Esophagus (tissue), 2 donors: ENCODE data around the gene ABCC12. TPM values are rescaled to one million over a fixed set of nuclear protein-coding genes. Genes with fewer than 3 reads are reported as not detected.
"Not testable (repeated sequence)": the region's sequence is repeated elsewhere in the genome, so short reads cannot be mapped to it uniquely, and the experiment has no call there.

Source experiments
- H3K27ac ChIP-seq, 2 donors: one replicate each; pipeline ENCODE4 v1.5.1; 2013; ENCODE audit warnings: low read depth in 2 of 2, mild to moderate bottlenecking in 2 of 2, inconsistent platforms in 1 of 2, low read length in 1 of 2, moderate library complexity in 1 of 2
- H3K27me3 ChIP-seq, 2 donors: one replicate each; pipeline ENCODE4 v1.6.1; 2013; ENCODE audit warnings: low read length in 2 of 2, control low read depth in 1 of 2, mild to moderate bottlenecking in 1 of 2; ENCODE audit not compliant: insufficient read depth in 2 of 2, control insufficient read depth in 1 of 2
- H3K36me3 ChIP-seq, 2 donors: one replicate each; pipeline ENCODE4 v1.6.1; 2013; ENCODE audit warnings: low read length in 1 of 2; ENCODE audit not compliant: control insufficient read depth in 2 of 2, insufficient read depth in 2 of 2
- H3K4me1 ChIP-seq, 2 donors: one replicate each; pipeline ENCODE4 v1.6.1; 2013; ENCODE audit warnings: low read length in 1 of 2; ENCODE audit not compliant: control insufficient read depth in 2 of 2, insufficient read depth in 2 of 2
- H3K4me3 ChIP-seq, 2 donors: one replicate each; pipeline ENCODE4 v1.5.1; 2013; ENCODE audit warnings: low read length in 2 of 2, mild to moderate bottlenecking in 2 of 2, low read depth in 1 of 2, moderate library complexity in 1 of 2
- H3K9me3 ChIP-seq, 2 donors: one replicate each; pipeline ENCODE4 v1.6.1; 2013; ENCODE audit warnings: mild to moderate bottlenecking in 2 of 2, low read depth in 1 of 2, low read length in 1 of 2, moderate library complexity in 1 of 2; ENCODE audit not compliant: control insufficient read depth in 2 of 2, insufficient read depth in 1 of 2
- WGBS, 2 donors: extraction: QIAGEN DNeasy Blood & Tissue Kit; methylation state at CpG; one replicate each; pipeline ENCODE4 v1.1.7; 2013; 5-methylcytosine and 5-hydroxymethylcytosine counted together
- polyA plus RNA-seq, 2 donors: library from polyadenylated mRNA; stranded (reverse); fragments of 200-250 nt; gene quantifications; one replicate each; pipeline ENCODE4 v1.2.3, GENCODE V29; 2013
- donor health status: healthy with polysubstance abuse.
- donor health status: Bipolar disorder and iron deficiency.

Gene ABCC12
- polyA plus RNA-seq, 2 donors: not detected

DNA sequence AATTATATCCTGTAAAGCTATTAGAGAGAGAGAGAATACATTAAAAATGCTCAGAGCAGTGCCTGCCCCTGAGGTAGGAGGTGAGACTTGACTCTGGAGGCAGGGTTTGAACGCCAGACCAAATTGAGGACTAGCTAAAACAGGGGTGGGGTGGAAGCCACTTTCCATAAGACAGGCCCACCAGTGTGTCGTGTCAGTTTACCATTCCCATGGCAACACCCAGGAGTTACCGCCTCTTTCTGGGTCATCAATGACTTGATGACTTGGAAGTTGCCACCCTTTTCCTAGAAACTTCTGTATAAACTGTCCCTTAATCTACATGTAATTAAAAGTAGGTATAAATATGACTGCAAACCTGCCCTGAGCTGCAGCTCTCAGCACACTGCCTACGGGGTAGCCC lies 32.0 kb upstream of the ABCC12 start:
- no peaks in the 10 kb centered on the region for H3K36me3 ChIP-seq
- 85 to 86% methylated on average over 4 of the region's 4 CpGs for WGBS, 2 donors
- no peaks in the 10 kb centered on the region for H3K9me3 ChIP-seq
- H3K27ac ChIP-seq: no peak overlapping the region
- no peaks in the 10 kb centered on the region for H3K27me3 ChIP-seq
- no peak overlapping the region for H3K4me3 ChIP-seq
- peaks cover 2 to 4% of the 10 kb centered on the region in 2 donors for H3K4me1 ChIP-seq

DNA sequence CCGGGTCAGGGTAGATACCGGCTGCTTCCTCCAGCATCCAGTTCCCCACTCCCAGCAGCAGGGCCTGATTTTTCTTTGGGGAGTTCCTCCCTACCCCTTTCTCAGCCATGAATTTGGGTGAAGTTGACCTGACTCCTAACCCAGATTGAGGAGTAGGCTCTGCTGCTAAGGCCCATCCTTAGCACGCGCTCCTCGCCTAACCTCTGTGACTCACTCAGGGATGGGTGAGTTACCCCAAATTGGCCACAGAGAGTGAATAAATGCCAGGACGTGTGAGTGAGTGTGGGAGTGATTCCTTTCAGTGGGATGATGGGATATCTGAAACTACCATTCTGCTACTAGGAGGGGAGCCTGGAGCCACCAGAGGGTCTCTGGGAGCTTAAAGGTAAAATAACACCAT lies 28.9 kb upstream of the ABCC12 start:
- Histone ChIP-seq H3K36me3 (no peaks in the 10 kb centered on the region), H3K4me3 (no peak overlapping the region), H3K4me1 (peaks cover 2 to 4% of the 10 kb centered on the region in 2 donors), H3K27me3 (no peaks in the 10 kb centered on the region), H3K9me3 (no peaks in the 10 kb centered on the region), H3K27ac (no peak overlapping the region)
- WGBS, 2 donors: 71 to 76% methylated on average over 6 of the region's 6 CpGs

DNA sequence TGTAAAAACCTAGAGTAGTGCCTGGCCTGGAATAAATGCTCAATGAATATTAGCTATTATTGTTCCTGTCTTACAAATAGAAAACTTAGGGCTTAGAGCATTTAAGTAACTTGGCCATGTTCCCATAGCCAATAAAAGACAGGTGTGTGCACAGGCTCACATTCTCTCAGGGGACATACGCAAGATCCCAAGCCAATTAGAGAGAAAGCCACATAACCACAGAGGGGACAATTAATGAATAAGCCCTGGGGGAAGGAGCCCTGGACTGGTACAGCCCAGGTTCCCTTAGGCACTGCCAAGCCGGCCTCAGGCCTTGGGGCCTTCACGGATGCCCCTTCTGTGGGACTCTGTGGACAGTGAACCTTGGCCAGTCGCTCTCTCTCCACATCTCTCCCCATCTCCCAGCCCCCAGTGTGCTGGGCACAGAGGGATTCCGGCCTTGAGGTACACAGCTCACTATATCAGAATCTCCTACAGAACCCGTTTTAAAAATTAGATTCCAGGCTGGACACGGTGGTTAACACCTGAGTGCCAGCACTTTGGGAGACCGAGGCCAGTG lies 27.3 kb upstream of the ABCC12 start:
- WGBS, 2 donors: 74 to 83% methylated on average over 8 of the region's 8 CpGs

DNA sequence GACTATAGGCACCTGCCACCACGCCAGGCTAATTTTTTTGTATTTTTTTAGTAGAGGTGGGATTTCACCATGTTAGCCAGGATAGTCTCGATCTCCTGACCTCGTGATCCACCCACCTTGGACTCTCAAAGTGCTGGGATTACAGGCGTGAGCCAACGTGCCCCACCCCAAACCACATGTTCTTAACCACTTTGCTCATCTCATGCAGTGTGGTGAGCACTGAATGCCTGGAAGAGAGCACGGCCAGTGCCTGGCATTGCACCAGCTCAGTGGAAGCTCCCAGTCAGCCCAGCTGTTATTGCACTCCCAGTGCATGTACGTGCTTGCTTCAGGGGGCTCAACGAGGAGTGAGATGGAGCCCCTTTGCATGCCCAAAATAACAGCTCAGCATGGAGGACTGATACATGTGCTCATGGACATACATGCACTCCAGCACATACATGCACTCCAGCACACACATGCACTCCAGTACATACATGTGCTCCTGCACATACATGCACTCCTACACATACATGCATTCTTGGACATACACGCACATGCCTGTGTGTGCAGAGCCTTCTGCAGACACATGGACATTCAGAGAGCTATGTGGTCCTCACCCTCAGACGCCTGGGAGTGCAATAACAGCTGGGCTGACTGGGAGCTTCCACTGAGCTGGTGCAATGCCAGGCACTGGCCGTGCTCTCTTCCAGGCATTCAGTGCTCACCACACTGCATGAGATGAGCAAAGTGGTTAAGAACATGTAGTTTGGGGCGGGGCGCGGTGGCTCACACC lies 26.1 kb upstream of the ABCC12 start:
- H3K27ac ChIP-seq, H3K36me3 ChIP-seq, H3K27me3 ChIP-seq, H3K9me3 ChIP-seq, H3K4me1 ChIP-seq, H3K4me3 ChIP-seq: not testable (repeated sequence)
- WGBS, 2 donors: 63 to 66% methylated on average over 14 of the region's 14 CpGs

More for the DNA sequence above, 27.3 kb upstream of the ABCC12 start:
- Histone ChIP-seq H3K4me3 (no peak overlapping the region), H3K27ac (no peak overlapping the region), H3K9me3 (no peaks in the 10 kb centered on the region), H3K36me3 (no peaks in the 10 kb centered on the region), H3K27me3 (no peaks in the 10 kb centered on the region), H3K4me1 (peaks cover 2 to 4% of the 10 kb centered on the region in 2 donors)

DNA sequence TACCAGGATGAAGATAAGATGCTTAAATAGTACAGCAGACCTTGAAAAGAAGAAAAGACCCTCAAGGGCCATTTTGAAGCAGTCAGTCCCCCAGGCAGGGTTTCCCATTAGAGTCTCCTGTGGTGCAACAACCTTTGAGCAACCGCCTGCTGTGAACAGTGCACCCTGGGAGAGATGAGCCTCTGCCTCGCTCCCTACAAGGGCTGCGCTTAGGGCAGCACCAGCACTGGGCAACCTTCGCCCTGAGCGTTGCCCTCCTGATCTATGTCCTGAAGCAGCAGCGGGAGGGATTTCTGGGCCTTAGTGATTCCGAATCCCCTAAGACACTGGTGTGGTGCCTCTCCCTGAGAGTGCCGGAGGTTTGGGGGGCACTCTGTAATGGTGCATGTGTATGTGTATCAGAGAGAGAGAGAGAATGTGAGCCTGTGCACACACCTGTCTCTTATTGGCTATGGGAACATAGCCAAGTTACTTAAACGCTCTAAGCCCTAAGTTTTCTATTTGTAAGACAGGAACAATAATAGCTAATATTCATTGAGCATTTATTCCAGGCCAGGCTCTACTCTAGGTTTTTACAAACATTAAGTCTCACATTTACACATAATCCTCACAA lies 25.2 kb upstream of the ABCC12 start:
- WGBS, 2 donors: 86 to 88% methylated on average over 9 of the region's 9 CpGs
- Histone ChIP-seq H3K4me1 (peaks cover 2 to 4% of the 10 kb centered on the region in 2 donors), H3K27me3 (no peaks in the 10 kb centered on the region), H3K9me3 (no peaks in the 10 kb centered on the region), H3K36me3 (no peaks in the 10 kb centered on the region), H3K4me3 (no peak overlapping the region), H3K27ac (no peak overlapping the region)

DNA sequence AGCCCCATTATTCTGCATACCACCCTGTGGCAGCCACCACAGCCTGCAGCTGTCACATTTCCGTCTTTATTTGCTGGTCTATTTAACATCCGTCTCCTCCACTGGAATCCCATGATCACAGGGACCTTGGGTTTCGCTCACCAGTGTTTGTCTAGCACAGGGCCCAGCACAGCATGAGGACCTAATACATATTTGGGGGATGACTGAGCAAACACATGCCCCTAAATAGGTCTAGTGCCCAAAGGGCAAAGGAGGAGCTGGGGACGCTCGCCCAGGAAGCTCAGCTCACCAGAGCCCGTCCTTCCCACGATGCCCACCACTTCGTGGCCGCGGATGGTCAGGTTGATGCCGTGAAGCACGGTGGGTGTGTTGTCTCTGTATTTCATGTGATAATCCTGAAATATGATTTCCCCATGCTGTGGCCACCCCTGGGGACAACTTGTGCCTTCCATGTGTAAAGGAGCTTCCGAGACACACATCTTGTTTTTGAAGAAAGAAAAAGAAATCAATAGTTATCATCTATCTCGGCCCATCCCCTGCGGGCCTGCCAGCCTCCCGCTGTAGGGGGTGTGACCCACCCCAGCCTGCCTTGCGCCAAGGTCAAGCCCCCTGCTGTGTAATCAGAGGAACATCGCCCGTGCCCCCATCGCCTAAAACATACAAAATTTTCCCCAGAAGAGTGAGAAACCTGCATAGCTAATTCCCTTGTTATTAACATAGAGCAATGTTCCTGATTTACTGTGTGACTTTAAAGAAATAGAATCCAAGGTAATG lies 21.0 kb upstream of the ABCC12 start:
- no peak overlapping the region for H3K4me3 ChIP-seq
- no peaks in the 10 kb centered on the region for H3K9me3 ChIP-seq
- peaks cover 0 to under 1% of the 10 kb centered on the region in 2 donors for H3K4me1 ChIP-seq
- H3K27me3 ChIP-seq: no peaks in the 10 kb centered on the region
- 88 to 90% methylated on average over 20 of the region's 20 CpGs for WGBS, 2 donors
- H3K36me3 ChIP-seq: no peaks in the 10 kb centered on the region
- H3K27ac ChIP-seq: no peak overlapping the region

DNA sequence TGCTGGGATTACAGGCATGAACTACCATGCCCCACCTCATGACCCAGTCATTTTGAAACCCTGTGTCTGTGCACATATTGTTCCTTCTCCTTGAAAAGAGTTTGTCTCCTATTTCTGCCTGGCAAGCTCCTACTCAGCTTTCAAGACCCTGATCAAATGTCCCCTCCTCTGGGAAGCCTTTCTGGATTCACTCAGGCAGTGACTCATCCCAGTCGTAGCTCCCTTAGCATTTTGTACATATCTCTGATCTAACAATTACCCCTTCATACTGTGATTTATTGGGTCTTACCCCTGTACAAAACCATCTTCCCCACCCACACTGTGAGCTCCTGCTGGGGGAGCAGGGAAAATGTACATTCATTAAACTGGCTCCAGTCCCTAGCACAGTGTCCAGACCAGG lies 18.1 kb upstream of the ABCC12 start:
- H3K36me3 ChIP-seq: no peaks in the 10 kb centered on the region
- H3K27ac ChIP-seq: no peak overlapping the region
- no peaks in the 10 kb centered on the region for H3K4me1 ChIP-seq
- WGBS, 2 donors: 32 to 75% methylated on average over 1 of the region's 1 CpG
- H3K4me3 ChIP-seq: no peak overlapping the region
- no peaks in the 10 kb centered on the region for H3K9me3 ChIP-seq
- H3K27me3 ChIP-seq: no peaks in the 10 kb centered on the region

DNA sequence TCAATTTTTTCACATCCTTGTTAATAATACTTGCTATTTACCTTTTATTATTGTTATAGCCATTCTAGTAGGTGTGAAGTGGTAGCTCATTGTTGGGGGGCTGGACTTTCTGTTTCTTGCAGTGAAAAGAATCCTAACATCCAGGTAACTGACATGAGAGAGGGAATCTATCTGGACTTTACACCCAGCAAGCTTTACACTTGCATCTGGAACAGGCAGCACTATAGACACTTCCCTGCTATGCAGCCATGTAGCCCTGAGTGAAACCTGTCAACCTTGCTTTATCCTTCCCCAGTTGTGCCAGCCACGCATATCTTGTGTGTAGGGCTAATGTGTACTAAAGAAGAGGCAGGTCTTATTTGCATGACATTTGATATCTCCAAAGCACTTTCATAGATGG lies 16.9 kb upstream of the ABCC12 start:
- Histone ChIP-seq H3K27me3 (no peaks in the 10 kb centered on the region), H3K27ac (no peak overlapping the region), H3K9me3 (no peaks in the 10 kb centered on the region), H3K4me3 (no peak overlapping the region), H3K36me3 (no peaks in the 10 kb centered on the region), H3K4me1 (no peaks in the 10 kb centered on the region)
- WGBS, 2 donors: 64 to 78% methylated on average over 1 of the region's 1 CpG

DNA sequence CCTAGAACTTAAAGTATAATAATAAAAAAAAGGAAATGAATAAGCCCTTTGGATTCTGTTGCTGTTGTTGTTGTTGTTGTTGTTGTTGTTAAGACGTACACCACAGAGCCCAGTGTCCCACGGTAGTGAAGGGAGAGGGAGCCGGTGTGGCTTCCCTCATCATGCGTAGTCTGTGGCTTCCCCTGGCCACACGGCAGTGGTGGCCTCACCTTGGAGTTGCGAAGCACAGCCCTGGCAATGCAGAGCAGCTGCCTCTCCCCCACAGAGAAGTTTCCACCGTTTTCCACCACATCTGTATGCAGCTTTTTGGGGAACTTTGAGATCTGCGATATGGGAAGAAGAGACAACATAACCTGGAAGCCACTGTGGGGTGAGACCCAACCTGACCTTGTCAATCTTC lies 14.1 kb upstream of the ABCC12 start:
- WGBS, 2 donors: 85 to 88% methylated on average over 8 of the region's 8 CpGs

More for the DNA sequence above, 14.1 kb upstream of the ABCC12 start:
- H3K36me3 ChIP-seq: no peaks in the 10 kb centered on the region
- no peak overlapping the region for H3K27ac ChIP-seq
- no peaks in the 10 kb centered on the region for H3K9me3 ChIP-seq
- H3K27me3 ChIP-seq: no peaks in the 10 kb centered on the region
- H3K4me1 ChIP-seq: no peaks in the 10 kb centered on the region
- no peak overlapping the region for H3K4me3 ChIP-seq
